GM21447 (cell line): ENCODE results near the gene PPP1R36.
"Not testable (repeated sequence)": the region's sequence is repeated elsewhere in the genome, so short reads cannot be mapped to it uniquely, and the experiment has no call there.

ENCODE experiments used
- ATAC-seq: cut with Tn5 transposase; IDR thresholded peaks from one replicate; pipeline ENCODE4 v1.9.1; 2021; ENCODE audit not compliant: unreplicated experiment

The PPP1R36 gene

DNA sequence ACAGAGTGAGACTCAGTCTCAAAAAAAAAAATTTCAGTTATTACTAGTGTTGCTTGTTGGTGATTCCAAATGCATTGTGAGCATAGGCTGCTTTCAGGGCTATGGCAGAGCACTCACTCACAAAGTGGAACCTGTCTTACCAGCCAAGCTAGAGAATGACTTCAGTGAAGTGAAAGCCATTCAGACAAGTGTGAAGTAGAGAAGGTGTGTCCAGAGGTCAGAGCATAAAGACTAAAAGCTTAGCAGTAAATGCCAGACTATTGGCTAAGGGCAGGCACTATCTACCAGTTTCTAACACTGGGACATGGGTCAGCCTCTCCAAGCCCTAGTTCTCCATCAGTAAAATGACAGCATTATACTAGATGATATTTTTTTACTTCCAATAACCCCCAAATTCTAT is 12.7 kb downstream of the PPP1R36 start:
- no peak for ATAC-seq

DNA sequence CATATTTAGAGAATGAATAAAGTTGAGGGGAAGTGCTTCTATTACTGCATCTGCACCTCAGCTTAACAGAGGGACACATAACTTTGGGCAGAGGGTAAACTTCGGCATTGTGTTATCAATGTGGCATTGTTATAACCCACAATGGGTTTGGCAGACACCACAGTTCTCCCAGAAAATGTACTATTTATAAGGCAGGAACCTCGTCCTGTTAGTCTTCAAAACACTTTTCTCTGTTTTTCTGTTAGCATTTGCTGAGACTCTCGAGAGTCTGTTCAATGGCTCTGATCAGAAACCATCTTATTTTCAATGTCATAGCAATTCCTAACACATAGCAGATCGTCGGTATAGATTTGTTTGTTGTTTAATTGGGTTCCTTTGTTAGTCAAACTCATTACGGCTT is 13.9 kb downstream of the PPP1R36 start:
- ATAC-seq: no peak

DNA sequence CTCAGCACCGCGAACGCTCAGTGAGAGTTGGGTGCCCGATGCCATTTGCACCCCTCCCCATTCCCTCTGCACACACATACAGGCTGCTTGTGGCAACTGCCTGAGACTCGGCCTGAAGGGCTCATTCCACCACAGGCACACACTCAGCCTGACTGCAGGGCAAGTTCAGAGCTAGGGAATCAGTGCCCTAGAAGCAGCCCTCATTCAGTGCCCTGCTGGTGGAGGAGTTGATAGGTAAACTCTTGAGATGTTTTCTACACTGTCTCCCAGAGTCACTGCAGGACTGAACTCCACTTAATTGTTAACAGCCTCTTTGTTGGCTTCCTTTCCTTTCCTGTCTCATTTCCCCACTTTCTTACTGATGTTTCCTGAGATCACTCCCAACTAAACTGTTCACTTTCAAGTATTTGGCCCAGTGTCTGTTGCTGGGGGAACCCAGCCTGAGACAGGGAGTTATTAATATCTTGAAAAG is 16.9 kb downstream of the PPP1R36 start:
- ATAC-seq: no peak

- no peak for ATAC-seq
These were observed 19.4 kb downstream of the PPP1R36 start for GRCh38 chr14:64569138-64569631.

DNA sequence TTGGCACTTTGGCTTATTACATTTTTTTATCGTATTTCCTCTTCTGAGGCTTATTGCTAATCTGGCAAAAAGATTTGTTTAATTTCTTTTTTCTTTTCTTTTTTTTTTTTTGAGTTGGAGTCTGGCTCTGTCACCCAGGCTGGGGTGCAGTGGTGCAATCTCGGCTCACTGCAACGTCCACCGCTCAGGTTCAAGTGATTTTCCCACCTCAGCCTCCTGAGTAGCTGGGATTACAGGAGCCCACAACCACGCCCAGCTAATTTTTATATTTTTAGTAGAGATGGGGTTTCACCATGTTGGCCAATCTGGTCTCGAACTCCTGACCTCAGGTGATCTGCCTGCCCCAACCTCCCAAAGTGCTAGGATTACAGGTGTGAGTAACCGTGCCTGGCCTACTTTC is 19.9 kb downstream of the PPP1R36 start:
- not testable (repeated sequence) for ATAC-seq

- no peak for ATAC-seq
These were observed 22.8 kb downstream of the PPP1R36 start for GRCh38 chr14:64572386-64573104.

DNA sequence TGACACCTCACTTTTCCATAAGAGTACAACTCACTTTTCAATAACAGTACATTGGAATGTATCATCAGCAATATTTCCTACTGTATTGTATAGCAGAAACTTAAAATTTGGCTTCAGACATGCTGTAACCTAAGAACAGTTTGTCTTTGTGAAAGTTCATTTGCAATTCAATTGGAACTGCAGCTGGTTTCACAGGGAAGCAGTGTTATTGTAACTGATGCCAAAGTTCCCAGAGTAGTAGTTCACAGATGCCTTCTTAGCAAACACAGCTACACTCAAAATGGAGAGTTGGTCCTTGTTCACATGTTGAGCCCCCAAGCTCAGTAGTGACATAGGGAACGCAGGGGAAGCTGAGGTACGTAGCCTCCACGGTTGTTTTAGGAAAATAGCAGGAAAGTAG is 23.3 kb downstream of the PPP1R36 start:
- ATAC-seq: no peak

- no peak for ATAC-seq
These were observed 24.8 kb downstream of the PPP1R36 start for GRCh38 chr14:64574371-64575107.

DNA sequence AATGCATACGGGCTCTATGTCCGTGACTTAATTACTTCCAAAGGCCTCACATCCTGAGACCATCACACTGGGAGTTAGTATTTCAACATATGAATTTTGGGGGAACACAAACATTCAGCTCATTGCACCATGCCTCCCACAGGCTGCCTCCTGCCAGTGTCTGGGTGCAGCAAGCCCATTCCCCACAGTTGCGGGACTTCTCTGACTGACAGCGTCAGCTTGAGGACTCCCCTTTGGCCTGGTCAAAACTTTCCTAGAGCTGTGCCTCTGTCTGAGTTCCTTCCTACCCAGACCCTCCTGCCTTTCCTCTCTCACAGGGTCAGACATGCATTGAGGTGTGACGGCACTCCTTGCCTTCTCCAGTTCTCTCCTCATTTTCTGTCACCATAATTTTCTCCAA is 27.4 kb downstream of the PPP1R36 start:
- no peak for ATAC-seq

DNA sequence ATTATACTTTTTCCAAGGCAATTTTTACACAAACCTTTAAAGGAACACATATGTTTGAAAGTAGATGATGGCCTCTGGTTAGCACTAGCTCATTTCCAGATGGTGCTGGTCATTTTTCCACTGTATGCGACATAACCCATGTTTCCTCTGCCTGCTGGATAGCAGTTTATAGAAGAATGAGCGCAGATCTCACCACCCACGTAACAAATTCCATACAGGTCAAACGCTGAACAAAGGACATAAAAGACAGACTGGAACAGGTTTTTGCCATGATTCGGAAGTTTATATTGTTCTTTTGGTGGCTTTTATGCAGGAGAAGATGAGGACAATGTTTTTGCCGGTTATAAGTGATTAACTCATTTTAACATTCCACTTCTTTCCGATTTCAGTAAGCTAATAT is 30.7 kb downstream of the PPP1R36 start:
- no peak for ATAC-seq

DNA sequence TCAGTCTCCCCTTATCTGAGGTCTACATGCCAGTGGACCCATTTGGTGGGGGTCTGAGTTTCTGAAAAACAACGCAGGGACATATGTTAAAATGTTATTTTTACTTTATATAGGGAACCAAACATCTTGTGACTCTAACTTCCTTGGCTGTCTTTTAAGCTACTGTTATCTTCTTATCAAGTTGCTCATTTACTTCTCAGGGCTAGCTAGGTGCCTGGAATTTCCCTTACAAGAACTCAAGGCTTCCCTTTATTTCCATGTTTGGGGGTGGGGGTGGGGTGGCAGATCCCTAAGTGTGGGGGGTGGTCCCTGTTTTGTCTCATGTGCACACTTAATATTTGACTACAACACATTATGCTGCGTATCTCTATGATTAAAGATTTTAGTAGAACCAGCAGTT is 31.6 kb downstream of the PPP1R36 start:
- no peak for ATAC-seq

- ATAC-seq: no peak
These were observed 32.1 kb downstream of the PPP1R36 start for GRCh38 chr14:64581817-64582216.

DNA sequence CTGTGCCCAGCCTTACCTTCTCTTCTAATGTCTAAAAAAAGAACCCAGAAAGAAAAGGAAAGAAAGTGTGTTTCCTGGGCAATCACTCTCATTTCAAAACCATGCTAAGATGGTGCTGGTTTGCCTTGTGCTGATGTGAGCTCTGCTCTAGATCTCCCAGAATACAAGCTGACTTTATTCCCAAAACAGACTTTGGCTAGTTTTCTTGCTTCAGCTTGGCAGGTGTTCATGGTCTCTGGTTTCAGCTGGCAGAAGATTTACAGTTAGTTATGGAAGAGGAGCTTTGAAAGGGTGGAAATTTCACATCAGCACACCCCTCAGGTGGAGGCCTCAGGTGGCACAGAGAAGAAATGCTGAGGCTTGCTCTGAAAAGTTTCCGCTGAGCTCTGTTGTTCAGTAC is 34.4 kb downstream of the PPP1R36 start:
- ATAC-seq: no peak

- no peak for ATAC-seq
These were observed 42.0 kb downstream of the PPP1R36 start for GRCh38 chr14:64591809-64592208.

DNA sequence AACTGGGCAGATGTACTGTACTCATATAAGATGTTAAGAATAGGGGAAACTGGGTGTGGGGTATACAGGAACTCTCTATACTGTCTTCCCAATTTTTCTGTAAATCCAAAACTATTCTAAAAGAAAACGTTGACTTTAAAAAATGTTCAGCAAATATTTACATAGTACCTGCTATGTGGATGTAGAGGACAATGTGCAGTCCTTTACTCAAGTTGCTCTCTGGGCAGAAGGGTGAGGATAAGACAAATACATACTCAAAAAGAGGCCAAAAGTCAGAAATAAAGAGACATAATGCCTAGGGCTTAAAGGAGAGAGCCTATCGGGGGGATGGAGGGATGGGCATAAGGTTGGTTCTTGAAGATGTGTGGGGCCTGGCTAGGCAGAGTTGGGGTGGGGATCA is 44.7 kb downstream of the PPP1R36 start:
- ATAC-seq: no peak

DNA sequence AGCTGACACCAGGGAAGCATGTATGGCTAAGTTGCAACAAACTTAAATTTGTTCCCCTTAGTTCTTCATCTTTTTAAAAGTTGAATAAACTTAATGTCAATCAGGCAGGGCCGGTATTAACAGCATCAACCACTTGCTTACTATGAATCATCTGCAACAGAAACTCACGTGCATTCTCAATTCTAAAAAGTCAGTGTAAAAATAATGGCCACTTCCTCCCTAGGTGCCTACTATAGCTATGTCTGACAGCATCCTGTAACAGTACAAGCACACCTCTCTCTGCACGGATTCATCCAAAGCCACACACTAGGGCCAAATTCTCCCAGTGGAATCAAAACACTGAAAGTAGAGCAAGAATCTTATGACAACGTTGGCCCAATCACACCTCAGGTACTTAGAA is 48.6 kb downstream of the PPP1R36 start:
- no peak for ATAC-seq

GRCh38 chr14:64601571-64601970 is 51.8 kb downstream of the PPP1R36 start:
- ATAC-seq: no peak

DNA sequence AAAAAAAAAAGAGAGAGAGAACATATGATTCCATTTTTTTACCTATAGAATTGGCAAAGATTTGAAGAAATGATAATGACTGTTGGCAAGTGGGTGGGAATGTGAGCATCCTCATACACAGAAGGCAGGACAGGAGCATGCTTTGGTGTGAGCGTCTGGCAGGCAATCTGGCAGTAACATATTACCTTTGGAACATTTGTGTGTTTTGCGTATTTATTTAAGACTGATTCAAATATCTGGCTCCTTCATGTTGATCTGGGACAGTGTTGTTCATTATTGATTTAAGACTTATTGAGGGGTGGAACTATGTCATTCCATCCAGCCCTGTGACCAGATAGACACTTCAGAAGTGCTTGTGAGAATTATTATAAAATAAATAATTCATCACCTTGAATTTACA is 53.1 kb downstream of the PPP1R36 start:
- no peak for ATAC-seq

DNA sequence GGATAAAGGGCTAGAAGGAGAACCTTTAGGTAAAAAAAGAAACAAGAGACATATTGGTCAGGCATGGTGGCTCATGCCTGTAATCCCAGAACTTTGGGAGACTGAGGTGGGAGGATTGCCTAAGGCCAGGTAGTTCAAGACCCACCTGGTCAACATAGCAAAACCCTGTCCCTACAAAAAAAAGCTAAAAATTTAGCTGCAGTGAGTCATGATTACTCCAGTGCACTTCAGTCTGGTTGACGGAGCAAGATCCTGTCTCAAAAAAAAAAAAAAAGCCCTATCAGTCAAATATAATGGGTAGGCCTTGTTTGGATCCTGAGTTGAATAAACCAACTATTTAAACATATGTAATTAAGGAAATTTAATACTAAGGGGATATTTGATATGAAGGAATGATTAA is 54.2 kb downstream of the PPP1R36 start:
- no peak for ATAC-seq

- no peak for ATAC-seq
These were observed 55.1 kb downstream of the PPP1R36 start for GRCh38 chr14:64604881-64605280.

DNA sequence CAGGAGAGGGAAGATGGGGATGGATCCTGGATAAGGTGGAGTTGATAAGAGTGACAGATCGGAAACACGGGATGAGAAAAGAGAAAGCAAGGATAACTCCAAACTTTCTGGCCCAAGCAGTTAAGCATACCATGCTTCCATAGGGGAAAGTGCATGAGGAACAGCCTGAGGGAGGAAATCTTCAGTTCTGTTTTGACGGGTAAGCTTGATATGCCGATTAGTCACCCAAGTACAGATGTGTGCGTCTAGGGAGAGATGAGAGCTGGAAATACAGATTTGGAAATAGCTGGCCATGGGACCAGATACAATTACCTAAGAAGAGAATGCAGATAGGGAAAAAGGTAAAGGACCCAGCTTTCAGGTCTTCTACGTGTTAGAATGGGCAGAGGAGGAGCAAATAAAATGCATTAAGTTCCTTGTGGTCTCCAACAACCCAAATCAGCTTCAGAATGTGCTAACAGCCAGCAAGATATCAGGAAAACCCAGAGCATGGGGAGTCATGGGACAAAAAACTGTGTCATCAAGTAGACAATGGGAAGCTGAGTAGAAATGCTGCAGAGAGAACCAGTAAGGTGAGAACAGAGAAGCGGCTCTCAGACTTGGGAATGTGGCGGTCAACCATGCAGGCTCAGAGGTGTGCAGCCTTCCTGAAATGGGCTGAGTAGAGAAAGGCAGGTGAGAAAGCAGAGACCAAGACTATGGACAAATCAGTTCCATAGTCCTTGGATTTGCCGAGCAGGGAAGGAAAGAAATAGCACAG is 56.3 kb downstream of the PPP1R36 start:
- no peak for ATAC-seq
